DND-41 (cell line): ENCODE results near the gene HBP1.
"Not testable (repeated sequence)": the region's sequence is repeated elsewhere in the genome, so short reads cannot be mapped to it uniquely, and the experiment has no call there.

Experiments used
- CTCF ChIP-seq: IDR thresholded peaks from 2 replicates; pipeline ENCODE4 v1.5.1; 2012; ENCODE audit warnings: borderline replicate concordance, low read length, moderate library complexity, mild to moderate bottlenecking; ENCODE audit not compliant: poor library complexity, severe bottlenecking; ENCODE audit errors: extremely low read depth
- EZH2 ChIP-seq: IDR thresholded peaks from 3 replicates; pipeline ENCODE4 v1.6.1; 2012; ENCODE audit warnings: borderline replicate concordance, low read depth, mild to moderate bottlenecking, moderate library complexity, low read length, inconsistent platforms; ENCODE audit not compliant: severe bottlenecking

GRCh38 chr7:107143875-107144274 lies 24.9 kb upstream of the HBP1 start:
- TF ChIP-seq CTCF, EZH2: not testable (repeated sequence)
